ENCODE measurements around the gene SLC16A3. TPM values are rescaled to one million over a fixed set of nuclear protein-coding genes. Genes with fewer than 3 reads are reported as not detected.

Gene SLC16A3
- polyA plus RNA-seq, 1 donor from 2014 or later = 3.7 TPM

GRCh38 chr17:82235056-82235774, 6.4 kb downstream of the SLC16A3 start:
- peaks cover 10 to 25% (median 16%) of the 10 kb centered on the region in 3 donors for H3K4me1 Mint-ChIP-seq
- peak overlapping the region in 2 of 3 donors; percentile 84 to 88 for H3K27ac Mint-ChIP-seq
- peaks cover 2% of the 10 kb centered on the region for H3K36me3 Mint-ChIP-seq
- no peaks in the 10 kb centered on the region for H3K9me3 Mint-ChIP-seq
- peak overlapping the region in 1 of 4 donors; percentile 26 for H3K4me3 Mint-ChIP-seq
- no peaks in the 10 kb centered on the region for H3K27me3 Mint-ChIP-seq

DNA sequence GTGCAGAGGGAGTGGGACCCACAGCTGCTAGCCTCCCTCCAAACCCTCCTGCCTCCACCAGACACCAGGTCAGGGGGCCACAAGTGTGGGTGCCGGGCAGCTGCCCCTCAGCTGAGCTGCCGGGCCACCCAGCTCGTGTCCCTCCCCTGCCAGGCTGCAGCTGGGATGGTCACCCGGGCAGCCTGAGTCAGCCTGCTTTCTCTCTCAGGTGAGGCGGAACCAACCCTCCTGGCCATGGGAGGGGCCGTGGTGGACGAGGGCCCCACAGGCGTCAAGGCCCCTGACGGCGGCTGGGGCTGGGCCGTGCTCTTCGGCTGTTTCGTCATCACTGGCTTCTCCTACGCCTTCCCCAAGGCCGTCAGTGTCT, 6.9 kb downstream of the SLC16A3 start:
- H3K9me3 Mint-ChIP-seq = no peaks in the 10 kb centered on the region
- no peaks in the 10 kb centered on the region for H3K27me3 Mint-ChIP-seq
- H3K27ac Mint-ChIP-seq = peak overlapping the region in 2 of 3 donors; percentile 39 to 92
- peaks cover 10 to 28% (median 16%) of the 10 kb centered on the region in 3 donors for H3K4me1 Mint-ChIP-seq
- peak overlapping the region in 1 of 4 donors; percentile 67 for H3K4me3 Mint-ChIP-seq
- H3K36me3 Mint-ChIP-seq = peaks cover 2% of the 10 kb centered on the region

DNA sequence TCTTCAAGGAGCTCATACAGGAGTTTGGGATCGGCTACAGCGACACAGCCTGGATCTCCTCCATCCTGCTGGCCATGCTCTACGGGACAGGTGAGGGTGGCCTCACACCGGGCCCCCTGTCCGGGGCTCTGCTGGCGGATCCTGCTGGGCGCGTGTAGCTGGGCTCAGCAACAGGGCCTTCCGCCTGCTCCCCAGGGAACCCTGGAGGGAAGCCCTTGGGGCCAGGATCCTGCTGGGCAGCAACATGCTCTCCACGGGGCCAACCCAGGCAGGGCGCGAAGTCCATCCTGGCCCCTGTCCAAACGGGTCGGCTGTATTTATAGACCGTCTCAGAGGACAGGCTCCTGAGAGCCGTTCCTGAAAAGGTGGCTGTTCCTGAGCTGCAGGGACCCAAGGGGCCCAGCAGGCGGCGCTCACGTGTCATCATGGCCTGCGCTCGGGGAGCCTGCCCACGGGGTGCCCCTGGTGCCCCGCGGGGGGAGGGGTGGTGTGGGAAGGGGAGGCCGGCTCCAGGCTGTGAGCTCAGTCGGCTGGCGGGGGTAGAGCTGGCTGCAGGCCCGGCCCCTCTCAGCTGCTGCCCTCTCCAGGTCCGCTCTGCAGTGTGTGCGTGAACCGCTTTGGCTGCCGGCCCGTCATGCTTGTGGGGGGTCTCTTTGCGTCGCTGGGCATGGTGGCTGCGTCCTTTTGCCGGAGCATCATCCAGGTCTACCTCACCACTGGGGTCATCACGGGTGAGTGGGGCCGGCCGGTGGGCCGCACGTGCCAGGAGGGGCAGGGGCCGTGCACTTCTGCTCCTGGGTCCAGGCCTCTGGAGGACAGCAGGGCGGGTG, 7.5 kb downstream of the SLC16A3 start:
- Mint-ChIP-seq H3K4me1 (peaks cover 10 to 30% (median 16%) of the 10 kb centered on the region in 3 donors), H3K36me3 (peaks cover 2% of the 10 kb centered on the region)

DNA sequence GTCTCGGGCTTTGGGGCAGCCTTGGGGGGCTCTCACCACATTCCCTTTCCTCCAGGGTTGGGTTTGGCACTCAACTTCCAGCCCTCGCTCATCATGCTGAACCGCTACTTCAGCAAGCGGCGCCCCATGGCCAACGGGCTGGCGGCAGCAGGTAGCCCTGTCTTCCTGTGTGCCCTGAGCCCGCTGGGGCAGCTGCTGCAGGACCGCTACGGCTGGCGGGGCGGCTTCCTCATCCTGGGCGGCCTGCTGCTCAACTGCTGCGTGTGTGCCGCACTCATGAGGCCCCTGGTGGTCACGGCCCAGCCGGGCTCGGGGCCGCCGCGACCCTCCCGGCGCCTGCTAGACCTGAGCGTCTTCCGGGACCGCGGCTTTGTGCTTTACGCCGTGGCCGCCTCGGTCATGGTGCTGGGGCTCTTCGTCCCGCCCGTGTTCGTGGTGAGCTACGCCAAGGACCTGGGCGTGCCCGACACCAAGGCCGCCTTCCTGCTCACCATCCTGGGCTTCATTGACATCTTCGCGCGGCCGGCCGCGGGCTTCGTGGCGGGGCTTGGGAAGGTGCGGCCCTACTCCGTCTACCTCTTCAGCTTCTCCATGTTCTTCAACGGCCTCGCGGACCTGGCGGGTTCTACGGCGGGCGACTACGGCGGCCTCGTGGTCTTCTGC, 8.4 kb downstream of the SLC16A3 start:
- Mint-ChIP-seq H3K9me3 (no peaks in the 10 kb centered on the region), H3K4me1 (peaks cover 10 to 34% (median 21%) of the 10 kb centered on the region in 3 donors), H3K36me3 (peaks cover 2% of the 10 kb centered on the region), H3K27ac (no peak overlapping the region), H3K4me3 (peak overlapping the region in 2 of 4 donors; percentile 20 to 25), H3K27me3 (no peaks in the 10 kb centered on the region)

More for the DNA sequence above, 7.5 kb downstream of the SLC16A3 start:
- Mint-ChIP-seq H3K9me3 (no peaks in the 10 kb centered on the region), H3K27me3 (no peaks in the 10 kb centered on the region), H3K4me3 (peak overlapping the region in 1 of 4 donors; percentile 67), H3K27ac (peak overlapping the region in 2 of 3 donors; percentile 74 to 92)

DNA sequence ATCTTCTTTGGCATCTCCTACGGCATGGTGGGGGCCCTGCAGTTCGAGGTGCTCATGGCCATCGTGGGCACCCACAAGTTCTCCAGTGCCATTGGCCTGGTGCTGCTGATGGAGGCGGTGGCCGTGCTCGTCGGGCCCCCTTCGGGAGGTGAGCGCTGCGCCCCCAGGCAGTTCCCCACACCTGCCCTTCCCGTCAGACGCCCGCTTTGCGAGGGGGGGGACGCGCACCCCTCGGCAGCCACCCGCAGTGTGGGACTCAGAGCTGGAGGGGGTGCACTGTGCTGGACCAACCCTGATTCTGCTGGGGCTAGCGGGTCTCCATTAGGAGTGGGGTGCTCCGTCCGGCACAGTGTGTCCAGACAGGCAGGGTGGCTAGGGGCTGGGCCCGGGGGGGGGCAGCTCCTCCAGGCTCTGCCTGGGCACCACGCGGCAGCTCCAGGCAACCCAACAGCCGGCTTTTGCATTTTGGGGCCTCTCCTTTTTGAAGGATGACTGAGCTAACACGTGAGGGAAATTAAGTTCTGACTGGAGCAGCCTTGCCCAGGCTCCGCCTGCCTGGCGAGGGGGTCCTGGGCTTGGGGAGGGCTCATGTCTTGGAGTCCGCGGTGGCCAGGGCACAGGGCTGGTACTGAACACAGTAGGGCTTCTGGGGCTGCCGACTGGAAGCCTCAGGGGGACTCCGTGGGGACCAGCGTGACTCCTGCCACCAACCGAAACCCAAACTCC, 9.1 kb downstream of the SLC16A3 start:
- Mint-ChIP-seq H3K27me3 (no peaks in the 10 kb centered on the region), H3K27ac (peak overlapping the region; percentile 85 to 94 (median 90))

GRCh38 chr17:82238472-82239201, 9.8 kb downstream of the SLC16A3 start:
- Mint-ChIP-seq H3K27ac (peak overlapping the region; percentile 85 to 94 (median 90)), H3K9me3 (no peaks in the 10 kb centered on the region), H3K4me3 (peak overlapping the region; percentile 73 to 93 (median 84)), H3K27me3 (no peaks in the 10 kb centered on the region), H3K36me3 (peaks cover 2% of the 10 kb centered on the region), H3K4me1 (peaks cover 5 to 28% (median 16%) of the 10 kb centered on the region in 3 donors)

More for the DNA sequence above, 9.1 kb downstream of the SLC16A3 start:
- Mint-ChIP-seq H3K4me1 (peaks cover 10 to 34% (median 21%) of the 10 kb centered on the region in 3 donors), H3K36me3 (peaks cover 2% of the 10 kb centered on the region), H3K4me3 (peak overlapping the region; percentile 49 to 91 (median 74)), H3K9me3 (no peaks in the 10 kb centered on the region)

- Mint-ChIP-seq H3K27me3 (no peaks in the 10 kb centered on the region), H3K27ac (peak overlapping the region; percentile 85 to 90 (median 86)), H3K36me3 (peaks cover 2% of the 10 kb centered on the region), H3K4me3 (peak overlapping the region in 1 of 4 donors; percentile 76), H3K9me3 (no peaks in the 10 kb centered on the region), H3K4me1 (peaks cover 10 to 25% (median 16%) of the 10 kb centered on the region in 3 donors)
Observed at GRCh38 chr17:82239401-82239925, 10.6 kb downstream of the SLC16A3 start.

DNA sequence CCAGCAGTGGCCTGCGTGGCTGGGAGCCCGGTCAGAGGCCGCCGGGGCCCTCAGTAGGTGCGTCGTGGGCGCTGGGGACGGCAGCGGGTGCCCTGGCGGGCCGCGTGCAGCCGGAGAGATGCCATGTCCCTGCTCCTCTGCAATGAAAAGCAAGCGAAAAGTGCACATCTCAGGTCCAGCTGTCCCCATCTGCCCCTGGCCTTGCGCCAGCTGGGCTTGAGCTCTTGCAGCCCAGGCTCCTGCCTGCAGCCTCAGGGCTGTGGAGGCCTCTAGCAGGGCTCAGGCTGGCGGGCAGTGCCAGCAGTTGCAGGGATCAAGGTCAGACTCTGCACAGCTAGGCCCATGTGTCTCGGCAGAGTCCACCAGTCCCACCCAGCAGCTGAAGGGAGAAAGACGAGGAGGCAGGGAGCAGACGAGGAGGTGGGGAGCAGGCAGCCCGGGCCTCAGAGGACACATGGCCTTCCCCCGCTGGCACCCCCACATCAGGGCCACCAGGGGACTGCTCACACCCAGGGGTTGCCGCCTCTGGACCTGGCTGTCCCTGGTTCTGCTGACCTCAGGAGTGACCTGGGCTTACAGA, 11.2 kb downstream of the SLC16A3 start:
- H3K36me3 Mint-ChIP-seq = peaks cover 4% of the 10 kb centered on the region
- no peaks in the 10 kb centered on the region for H3K9me3 Mint-ChIP-seq
- H3K27me3 Mint-ChIP-seq = no peaks in the 10 kb centered on the region
- peak overlapping the region in 1 of 4 donors; percentile 57 for H3K4me3 Mint-ChIP-seq
- H3K27ac Mint-ChIP-seq = peak overlapping the region; percentile 16 to 86 (median 67)
- H3K4me1 Mint-ChIP-seq = peaks cover 10 to 25% (median 16%) of the 10 kb centered on the region in 3 donors

- H3K4me1 Mint-ChIP-seq = peaks cover 10 to 25% (median 16%) of the 10 kb centered on the region in 3 donors
- peaks cover 4% of the 10 kb centered on the region for H3K36me3 Mint-ChIP-seq
- H3K27ac Mint-ChIP-seq = peak overlapping the region in 2 of 3 donors; percentile 67 to 86
- peak overlapping the region in 1 of 4 donors; percentile 57 for H3K4me3 Mint-ChIP-seq
- H3K9me3 Mint-ChIP-seq = no peaks in the 10 kb centered on the region
- H3K27me3 Mint-ChIP-seq = no peaks in the 10 kb centered on the region
Observed at GRCh38 chr17:82240506-82241182, 11.8 kb downstream of the SLC16A3 start.

DNA sequence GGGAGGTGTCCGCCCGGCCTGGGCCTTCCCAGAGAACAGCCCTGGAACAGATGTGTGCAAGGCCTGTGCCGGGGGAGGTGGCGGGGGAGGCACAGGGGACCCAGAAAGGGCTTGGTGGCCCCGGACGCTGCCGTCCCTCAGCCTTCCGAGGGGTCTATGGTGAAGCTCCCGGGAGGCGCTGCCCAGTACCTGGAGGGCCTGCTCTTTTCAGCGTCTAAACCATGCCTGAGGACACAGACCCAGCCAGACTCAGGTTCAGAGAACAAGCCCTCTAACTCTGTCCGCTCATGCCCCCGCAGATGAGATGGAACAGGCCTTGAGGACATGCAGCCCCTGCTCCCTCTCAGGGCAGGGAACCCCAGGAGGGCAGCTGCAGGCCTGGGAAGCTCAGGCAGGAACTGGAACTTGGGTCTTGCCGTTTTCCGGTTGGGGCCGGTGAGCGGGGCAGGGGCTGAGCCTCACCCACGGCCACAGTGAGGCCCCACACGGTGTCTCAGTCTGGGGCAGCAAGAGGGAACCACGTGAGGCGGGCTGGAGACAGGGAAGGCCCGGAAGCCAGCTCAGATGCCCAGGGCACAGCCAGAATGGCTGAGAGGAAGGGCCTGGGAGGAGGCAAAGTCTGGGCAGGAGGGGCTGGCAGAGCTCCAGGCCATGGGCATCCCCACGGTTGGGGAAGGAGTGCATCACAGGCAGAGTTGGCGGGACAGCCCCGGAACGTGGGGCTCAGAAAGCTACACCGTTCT, 12.5 kb downstream of the SLC16A3 start:
- H3K27me3 Mint-ChIP-seq = no peaks in the 10 kb centered on the region
- H3K27ac Mint-ChIP-seq = peak overlapping the region in 2 of 3 donors; percentile 60 to 73
- H3K9me3 Mint-ChIP-seq = no peaks in the 10 kb centered on the region
- H3K4me1 Mint-ChIP-seq = peaks cover 10 to 26% (median 15%) of the 10 kb centered on the region in 3 donors
- H3K36me3 Mint-ChIP-seq = peaks cover 4% of the 10 kb centered on the region
- H3K4me3 Mint-ChIP-seq = peak overlapping the region in 1 of 4 donors; percentile 71

GRCh38 chr17:82241926-82242697, 13.3 kb downstream of the SLC16A3 start:
- Mint-ChIP-seq H3K4me3 (peak overlapping the region in 2 of 4 donors; percentile 39 to 71), H3K36me3 (peaks cover 4% of the 10 kb centered on the region), H3K9me3 (no peaks in the 10 kb centered on the region), H3K27ac (peak overlapping the region in 2 of 3 donors; percentile 73), H3K4me1 (peaks cover 12 to 33% (median 14%) of the 10 kb centered on the region in 3 donors), H3K27me3 (no peaks in the 10 kb centered on the region)

DNA sequence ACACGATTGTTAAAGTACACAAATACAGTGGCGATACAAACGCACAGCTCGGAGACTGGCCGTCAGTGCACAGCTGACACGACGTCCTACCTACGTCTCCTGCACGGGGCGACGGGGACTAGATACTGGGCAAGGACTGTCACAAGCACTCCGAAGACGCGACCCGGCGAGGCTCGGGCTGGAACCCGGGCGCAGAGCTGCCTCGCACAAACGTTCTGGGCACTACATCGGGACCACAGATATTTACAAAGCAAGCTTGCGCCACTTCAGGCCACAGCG, 13.8 kb downstream of the SLC16A3 start:
- Mint-ChIP-seq H3K4me3 (peak overlapping the region in 1 of 4 donors; percentile 47), H3K27me3 (no peaks in the 10 kb centered on the region), H3K9me3 (no peaks in the 10 kb centered on the region), H3K4me1 (peaks cover 15 to 36% (median 16%) of the 10 kb centered on the region in 3 donors), H3K27ac (peak overlapping the region in 2 of 3 donors; percentile 67 to 73), H3K36me3 (peaks cover 2% of the 10 kb centered on the region)

All from IgD-negative memory B cell (primary cell).